Measurements from ENCODE around the gene GGCX. TPM values are rescaled to one million over a fixed set of nuclear protein-coding genes. Genes with fewer than 3 reads are reported as not detected.
A peak's percentile ranks its signal among the peaks of the same experiment; 100 is the strongest.

Gene GGCX
- total and polyA plus RNA-seq, 9 of the 15 experiments (the other 6 are each of a cell fraction or from before 2014, with no cell fraction given), result 14.4 to 47.1 (median 28.1) TPM

GRCh38 chr2:85551698-85552678 lies 9.3 kb downstream of the GGCX start (continued):
- TF ChIP-seq FOXO4 (CRISPR knock-in tag; IDR thresholded peaks at IDR 0.05), result no peak
- TF ChIP-seq GATAD2B (IDR thresholded peaks at IDR 0.05; ENCODE audit: borderline replicate concordance), result 0 out of 2 replicates have a peak, but pooled peaks have one; percentile 22
- TF ChIP-seq KAT7 (CRISPR knock-in tag; IDR thresholded peaks at IDR 0.05; ENCODE audit: borderline replicate concordance), result no peak
- no peak for TF ChIP-seq ZNF561 (CRISPR knock-in tag; conservative IDR thresholded peaks at IDR 0.05)
- no peak for TF ChIP-seq BRF1 (IDR thresholded peaks at IDR 0.05; ENCODE audit: borderline replicate concordance, extremely low read depth, insufficient read length)
- TF ChIP-seq TCF15 (CRISPR knock-in tag; IDR thresholded peaks at IDR 0.05), result no peak
- TF ChIP-seq PPARD (CRISPR knock-in tag; IDR thresholded peaks at IDR 0.05), result no peak
- peak; percentile 37; the same call in 1 of the 2 replicates for TF ChIP-seq STAG1 (CRISPR knock-in tag; IDR thresholded peaks at IDR 0.05; ENCODE audit: borderline replicate concordance)
- TF ChIP-seq RBM25 (IDR thresholded peaks at IDR 0.05; ENCODE audit: low read depth, low read length, severe bottlenecking), result no peak
- no peak for TF ChIP-seq ZMIZ1 (IDR thresholded peaks at IDR 0.05; ENCODE audit: low read depth in 2 of 2, low read length in 2 of 2)
- 0 out of 2 replicates have a peak, but pooled peaks have one; percentile 17 for TF ChIP-seq MAFG (tag; conservative IDR thresholded peaks at IDR 0.05)
- TF ChIP-seq BRCA1 (IDR thresholded peaks at IDR 0.05), result no peak
- TF ChIP-seq BRCA1 (CRISPR knock-in tag; IDR thresholded peaks at IDR 0.05), result no peak
- TF ChIP-seq C11orf30 (IDR thresholded peaks at IDR 0.05; ENCODE audit: low read depth), result peak; percentile 69; the same call in 1 of the 2 replicates
- peak; percentile 31 to 33; a peak in 1 of 4 replicates for TF ChIP-seq FOXK2 (conservative IDR thresholded peaks at IDR 0.05 in 1 of 2, IDR thresholded peaks at IDR 0.05 in 1 of 2; ENCODE audit: low read depth in 2 of 2)
- TF ChIP-seq POLR2H (tag; IDR thresholded peaks at IDR 0.05; ENCODE audit: low read depth), result no peak
- TF ChIP-seq CTCF (IDR thresholded peaks at IDR 0.05 in 2 of 3, conservative IDR thresholded peaks at IDR 0.05 in 1 of 3; ENCODE audit: insufficient read depth in 2 of 3, low read depth in 1 of 3, low read length in 3 of 3), result peak; percentile 83 to 95 (median 91)
- TF ChIP-seq SREBF2 (CRISPR knock-in tag; IDR thresholded peaks at IDR 0.05), result 0 out of 2 replicates have a peak, but pooled peaks have one; percentile 39
- no peak for TF ChIP-seq ZNF184 (CRISPR knock-in tag; IDR thresholded peaks at IDR 0.05)
- TF ChIP-seq ZNF24 (IDR thresholded peaks at IDR 0.05), result no peak

Measured in K562 (cell line).